ENCODE results near the gene UBTD1.

The UBTD1 gene

GRCh38 chr10:97500297-97500575 lies 1.5 kb downstream of the UBTD1 start:
- TF ChIP-seq CTCF (IDR thresholded peaks at IDR 0.05), result no peak

- TF ChIP-seq CTCF (IDR thresholded peaks at IDR 0.05), result no peak
Measured at GRCh38 chr10:97502916-97503315, 4.2 kb downstream of the UBTD1 start.

GRCh38 chr10:97503406-97503805 lies 4.7 kb downstream of the UBTD1 start:
- TF ChIP-seq CTCF (IDR thresholded peaks at IDR 0.05), result no peak

GRCh38 chr10:97505152-97505551 lies 6.4 kb downstream of the UBTD1 start:
- no peak for TF ChIP-seq CTCF (IDR thresholded peaks at IDR 0.05)

- no peak for TF ChIP-seq CTCF (IDR thresholded peaks at IDR 0.05)
Measured at GRCh38 chr10:97506199-97506991, 7.7 kb downstream of the UBTD1 start.

GRCh38 chr10:97508342-97508741 lies 9.6 kb downstream of the UBTD1 start:
- no peak for TF ChIP-seq CTCF (IDR thresholded peaks at IDR 0.05)

- TF ChIP-seq CTCF (IDR thresholded peaks at IDR 0.05), result no peak
Measured at GRCh38 chr10:97509120-97509680, 10.5 kb downstream of the UBTD1 start.

Data from LNCAP (cell line).